Gastroesophageal sphincter (tissue), 3 donors: Measurements from ENCODE around the gene LSR.

Experiments
- CTCF ChIP-seq, 4 experiments: fragments of 200-600 bp in 2 of 4; fragments of 450-650 bp in 2 of 4; sonication (generic) in 1 of 4; IDR thresholded peaks; one replicate each; pipeline ENCODE4 v1.5.1; 2017 to 2019; ENCODE audit warnings: antibody characterized with exemption in 4 of 4, mild to moderate bottlenecking in 2 of 4, moderate library complexity in 2 of 4
- POLR2AphosphoS5 ChIP-seq: sonication (generic); formaldehyde crosslinking; IDR thresholded peaks from one replicate; pipeline ENCODE4 v1.6.1; 2017; ENCODE audit warnings: antibody characterized with exemption

DNA sequence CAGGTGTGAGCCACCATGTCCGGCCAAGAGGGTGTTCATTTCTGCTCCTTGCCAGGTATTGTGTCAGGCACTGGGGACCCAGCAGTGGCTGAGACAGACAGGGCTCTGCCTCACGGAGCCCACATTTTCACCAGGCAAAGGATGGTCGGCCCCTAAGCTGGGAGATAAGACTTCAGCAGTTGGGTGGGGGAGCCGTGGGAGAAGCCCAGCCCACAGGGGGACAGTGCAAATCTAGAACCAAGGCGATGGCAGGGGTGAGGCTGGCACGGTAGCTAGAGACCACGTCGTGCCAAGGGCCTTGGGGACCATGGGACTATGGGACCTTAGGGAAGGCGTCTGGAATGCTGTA is 8.3 kb downstream of the LSR start:
- TF ChIP-seq CTCF (IDR thresholded peaks at IDR 0.05) = no peak
- no peak for TF ChIP-seq POLR2AphosphoS5
